ENCODE measurements around the gene HOXC5. TPM values are rescaled to one million over a fixed set of nuclear protein-coding genes. Genes with fewer than 3 reads are reported as not detected.

HOXC5 gene
- total RNA-seq, 1 experiment from 2014 or later = 1.1 TPM

GRCh38 chr12:53986686-53987483, 46.0 kb upstream of the HOXC5 start:
- no TSS peak for BruUV-seq (replicated peaks)
- no peaks in the 10 kb centered on the region for H3K9me3 ChIP-seq (ENCODE audit: control insufficient read depth in 1 of 2, insufficient read depth in 1 of 2, low read depth in 1 of 2, low read length in 2 of 2)
- CTCF ChIA-PET = interaction anchor here (0.6 to 5.7 kb wide), 5 partner anchors 46 to 239 kb away, joined by 3 to 35 read pairs (median 4); partner anchors contain the start of gene HOXC5
- peaks cover 4 to 17% of the 10 kb centered on the region in 2 experiments for H3K4me1 ChIP-seq (ENCODE audit: control insufficient read depth in 1 of 2, insufficient read depth in 2 of 2, low read length in 2 of 2)
- no peak overlapping the region for H3K9ac ChIP-seq (ENCODE audit: low read length)
- H3K36me3 ChIP-seq (ENCODE audit: control insufficient read depth in 1 of 2, insufficient read depth in 2 of 2, low read length in 2 of 2) = no peaks in the 10 kb centered on the region
- no peaks in the 10 kb centered on the region for H3K27me3 ChIP-seq (ENCODE audit: insufficient read depth, low read length)
- RAD21 ChIA-PET (ENCODE audit: low non-redundant PET in 1 of 2, low total read pairs in 2 of 2, uncharacterized antibody in 2 of 2, unreplicated experiment in 2 of 2) = no interaction called here
- no peak overlapping the region for H3K4me2 ChIP-seq (ENCODE audit: low read length)
- H3K27ac ChIP-seq (ENCODE audit: low read depth, low read length) = no peak overlapping the region
- H3K79me2 ChIP-seq (ENCODE audit: insufficient read depth, low read length) = no peaks in the 10 kb centered on the region
- intact Hi-C loops (cut with micrococcal nuclease) = loop anchor here (5.0 kb wide), 1 partner anchor 220 kb away; no protein-coding TSS in a partner anchor
- H4K20me1 ChIP-seq (ENCODE audit: insufficient read depth) = no peaks in the 10 kb centered on the region
- ATAC-seq (no peak), DNase-seq (ENCODE audit: low read depth, low spot score) (no peak)
- TF ChIP-seq ZNF274 (IDR thresholded peaks at IDR 0.05; ENCODE audit: low read depth, low read length) = no peak
- no peak for TF ChIP-seq CBX3 (IDR thresholded peaks at IDR 0.05; ENCODE audit: low read depth)
- no peak for TF ChIP-seq SP1 (IDR thresholded peaks at IDR 0.05; ENCODE audit: low read depth)
- no peak for TF ChIP-seq POLR2A (IDR thresholded peaks at IDR 0.05; ENCODE audit: borderline replicate concordance, extremely low read depth, insufficient read depth, insufficient read length)
- no peak for TF ChIP-seq RAD21 (IDR thresholded peaks at IDR 0.05; ENCODE audit: low read depth)
- no peak for TF ChIP-seq EZH2phosphoT487 (IDR thresholded peaks at IDR 0.05; ENCODE audit: borderline replicate concordance)
- TF ChIP-seq SRF (IDR thresholded peaks at IDR 0.05; ENCODE audit: low read depth) = no peak
- TF ChIP-seq JUND (IDR thresholded peaks at IDR 0.05) = no peak
- no peak for TF ChIP-seq REST (IDR thresholded peaks at IDR 0.05; ENCODE audit: low read depth)
- no peak for TF ChIP-seq POLR2AphosphoS5 (IDR thresholded peaks at IDR 0.05; ENCODE audit: low read depth, low read length)
- TF ChIP-seq TCF7L2 (IDR thresholded peaks at IDR 0.05; ENCODE audit: borderline replicate concordance, extremely low read depth, insufficient read depth, insufficient read length) = no peak
- no peak for TF ChIP-seq CTCF (IDR thresholded peaks at IDR 0.05 in 2 of 3, conservative IDR thresholded peaks at IDR 0.05 in 1 of 3; ENCODE audit: borderline replicate concordance in 1 of 3, insufficient read depth in 1 of 3, low read depth in 2 of 3, low read length in 2 of 3)
- no peak for TF ChIP-seq ELF1 (IDR thresholded peaks at IDR 0.05; ENCODE audit: borderline replicate concordance, low read depth)
- H2AFZ ChIP-seq (ENCODE audit: low read depth, low read length, poor library complexity, severe bottlenecking) = no peak overlapping the region
- no peaks in the 10 kb centered on the region for H3K9me2 ChIP-seq (ENCODE audit: insufficient read depth)
- no peak overlapping the region for H3K4me3 ChIP-seq (replicated peaks in 1 of 2; ENCODE audit: low read depth in 1 of 2, low read length in 2 of 2)
- POLR2A ChIA-PET = interaction anchor here (0.6 to 1.1 kb wide), 3 partner anchors 8 to 293 kb away, joined by 3 read pairs; partner anchors contain the start of gene CBX5

Data from HCT116 (cell line).